Coronary artery (tissue), 2 donors: ENCODE data around the gene KCNA5.

Experiments
- DNase-seq: peaks from one replicate; pipeline ENCODE4 v3.0.0-alpha.2; 2017; ENCODE audit warnings: low spot score
- H3K27ac ChIP-seq, 2 donors: fragments of 200-600 bp; sonication (generic); one replicate each; pipeline ENCODE4 v1.5.1; 2016 to 2019
- H3K4me3 ChIP-seq: fragments of 200-600 bp; sonication (generic); 2 replicates; pipeline ENCODE4 v1.5.1; 2016; ENCODE audit warnings: mild to moderate bottlenecking, moderate library complexity
- CTCF ChIP-seq: fragments of 200-600 bp; sonication (generic); IDR thresholded peaks from one replicate; pipeline ENCODE4 v1.5.1; 2019; ENCODE audit warnings: antibody characterized with exemption

KCNA5 gene

GRCh38 chr12:5027046-5027821 is 16.4 kb upstream of the KCNA5 start:
- no peak for DNase-seq
- TF ChIP-seq CTCF, result no peak
- no peak overlapping the region for H3K4me3 ChIP-seq
- no peak overlapping the region for H3K27ac ChIP-seq

- no peak for TF ChIP-seq CTCF
- Histone ChIP-seq H3K4me3 (no peak overlapping the region), H3K27ac (no peak overlapping the region)
- DNase-seq, result no peak
These were observed 13.6 kb upstream of the KCNA5 start for GRCh38 chr12:5030066-5030465.

GRCh38 chr12:5031242-5031641 is 12.4 kb upstream of the KCNA5 start:
- no peak overlapping the region for H3K4me3 ChIP-seq
- DNase-seq, result no peak
- no peak for TF ChIP-seq CTCF
- no peak overlapping the region for H3K27ac ChIP-seq

GRCh38 chr12:5031958-5032357 is 11.7 kb upstream of the KCNA5 start:
- no peak for TF ChIP-seq CTCF
- H3K4me3 ChIP-seq, result no peak overlapping the region
- no peak for DNase-seq
- no peak overlapping the region for H3K27ac ChIP-seq

- Histone ChIP-seq H3K4me3 (no peak overlapping the region), H3K27ac (no peak overlapping the region)
- no peak for DNase-seq
- no peak for TF ChIP-seq CTCF
These were observed 10.9 kb upstream of the KCNA5 start for GRCh38 chr12:5032821-5033220.

- no peak overlapping the region for H3K4me3 ChIP-seq
- DNase-seq, result no peak
- no peak for TF ChIP-seq CTCF
- H3K27ac ChIP-seq, result peak overlapping the region; percentile 18 to 40
These were observed 9.8 kb upstream of the KCNA5 start for GRCh38 chr12:5033883-5034282.

GRCh38 chr12:5034603-5035002 is 9.1 kb upstream of the KCNA5 start:
- TF ChIP-seq CTCF, result no peak
- H3K4me3 ChIP-seq, result no peak overlapping the region
- no peak for DNase-seq
- peak overlapping the region in 1 of 2 donors; percentile 40 for H3K27ac ChIP-seq
